ENCODE data around the gene MIA. TPM values are rescaled to one million over a fixed set of nuclear protein-coding genes. Genes with fewer than 3 reads are reported as not detected.
"Not testable (repeated sequence)": the region's sequence is repeated elsewhere in the genome, so short reads cannot be mapped to it uniquely, and the experiment has no call there.

The MIA gene
- total RNA-seq, 1 experiment from 2014 or later, result not detected

DNA sequence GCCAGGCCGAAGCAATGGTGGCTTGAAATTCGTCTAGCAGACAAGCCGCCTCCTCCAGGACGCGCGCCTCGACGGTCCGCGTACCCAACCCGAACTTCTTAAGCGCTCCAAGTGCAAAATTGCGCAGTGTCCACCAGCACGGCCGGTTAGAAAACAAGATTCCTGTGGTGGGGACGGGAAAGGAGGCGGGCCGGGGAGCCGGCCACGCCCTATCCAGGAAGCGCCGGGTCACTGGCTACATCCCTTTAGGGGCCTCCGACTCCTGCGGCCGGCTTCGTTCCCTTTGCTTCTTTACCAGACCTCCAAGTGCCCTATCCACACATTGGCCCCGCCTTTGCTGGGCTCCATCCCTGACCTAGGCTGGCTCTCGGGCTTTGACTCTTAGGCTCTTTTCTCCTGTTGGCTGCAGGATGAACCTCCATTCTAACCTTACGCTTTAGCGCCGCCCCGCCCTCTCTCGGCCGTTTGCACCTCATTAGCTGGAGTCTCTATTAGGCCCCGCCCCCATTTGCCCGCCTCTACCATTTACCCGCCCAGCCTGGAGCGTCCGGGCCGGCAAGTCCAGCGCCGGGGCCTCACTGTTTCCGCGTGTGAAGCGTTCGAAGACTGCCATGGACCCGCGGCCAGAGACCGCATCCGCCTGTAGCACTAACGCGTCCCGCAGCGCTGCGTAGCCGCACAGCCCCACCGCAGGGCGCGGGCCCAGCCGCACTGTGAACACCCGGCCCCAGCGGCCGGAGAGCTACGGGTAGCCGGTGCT, 35.5 kb downstream of the MIA start:
- Histone ChIP-seq H3K36me3 (replicated peaks; ENCODE audit: control insufficient read depth, insufficient read depth, low read length) (peaks cover 14% of the 10 kb centered on the region), H3K4me3 (ENCODE audit: insufficient read depth, low read depth, low read length) (peak overlapping the region; percentile 52)
- not testable (repeated sequence) for H3K27me3 ChIP-seq (ENCODE audit: control insufficient read depth, insufficient read depth, low read length)
- DNase-seq, result peak; percentile 79

DNA sequence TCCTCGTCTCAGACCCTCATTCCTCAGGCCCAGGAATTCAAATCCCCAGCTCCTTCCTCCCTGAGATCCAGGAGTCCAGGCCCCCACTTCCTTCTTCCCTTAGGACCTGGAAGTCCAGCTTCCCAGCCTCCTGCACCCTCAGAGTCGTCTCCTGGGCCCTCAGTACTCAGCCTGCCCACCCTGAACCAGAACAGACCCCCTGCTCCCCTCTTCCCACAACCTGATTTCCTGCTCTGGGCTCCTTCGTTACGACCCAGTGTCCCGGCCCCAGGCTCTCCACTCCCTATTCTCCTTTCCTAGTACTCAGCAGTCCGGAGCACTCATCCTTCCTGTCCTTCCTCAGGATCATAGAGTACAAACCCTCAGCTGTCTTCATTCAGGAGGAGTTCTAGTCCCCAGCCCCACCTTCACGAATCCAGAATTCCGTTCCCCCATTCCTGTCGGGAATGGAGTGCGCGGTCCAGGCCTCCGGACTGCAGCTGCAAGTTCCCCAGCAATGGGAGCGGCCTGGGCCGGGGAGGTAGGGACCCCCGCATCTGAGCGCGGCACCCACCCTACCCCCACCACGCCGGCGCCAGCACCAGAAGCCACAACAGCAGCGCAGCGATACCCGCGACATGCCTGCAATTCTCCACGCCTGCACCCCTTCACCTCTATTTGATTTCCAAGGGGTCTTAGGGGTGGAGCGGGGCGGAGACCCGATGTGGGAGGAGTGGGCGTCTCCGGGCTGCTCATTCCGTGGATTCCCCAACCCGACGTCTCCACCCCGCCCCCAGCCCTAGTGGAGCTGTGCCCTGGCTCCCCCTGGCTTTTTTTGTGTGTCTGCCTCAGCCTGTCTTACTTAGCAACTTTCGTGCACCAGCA, 36.4 kb downstream of the MIA start:
- Histone ChIP-seq H3K4me3 (ENCODE audit: insufficient read depth, low read depth, low read length) (peak overlapping the region; percentile 52), H3K36me3 (replicated peaks; ENCODE audit: control insufficient read depth, insufficient read depth, low read length) (peaks cover 14% of the 10 kb centered on the region), H3K27me3 (ENCODE audit: control insufficient read depth, insufficient read depth, low read length) (peaks cover 8% of the 10 kb centered on the region; the same call in 1 of the 2 replicates)
- DNase-seq, result peak; percentile 75

DNA sequence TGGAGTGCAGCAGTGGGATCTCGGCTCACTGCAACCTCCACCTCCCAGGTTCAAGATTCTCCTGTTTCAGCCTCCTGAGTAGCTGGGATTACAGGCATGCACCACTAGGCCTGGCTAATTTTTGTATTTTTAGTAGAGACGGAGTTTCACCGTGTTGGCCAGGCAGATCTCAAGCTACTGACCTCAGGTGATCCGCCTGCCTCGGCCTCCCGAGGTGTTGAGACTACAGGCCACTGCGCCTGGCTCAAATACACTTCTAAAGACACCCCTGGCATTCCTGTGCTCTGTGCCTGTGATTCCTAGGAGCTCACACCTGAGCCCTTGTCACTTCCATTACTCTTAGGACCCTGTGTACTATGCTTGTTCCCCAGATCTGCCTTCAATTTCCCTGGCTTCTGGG, 37.2 kb downstream of the MIA start:
- not testable (repeated sequence) for H3K4me3 ChIP-seq (ENCODE audit: insufficient read depth, low read depth, low read length); DNase-seq; H3K27me3 ChIP-seq (ENCODE audit: control insufficient read depth, insufficient read depth, low read length); H3K36me3 ChIP-seq (replicated peaks; ENCODE audit: control insufficient read depth, insufficient read depth, low read length)

DNA sequence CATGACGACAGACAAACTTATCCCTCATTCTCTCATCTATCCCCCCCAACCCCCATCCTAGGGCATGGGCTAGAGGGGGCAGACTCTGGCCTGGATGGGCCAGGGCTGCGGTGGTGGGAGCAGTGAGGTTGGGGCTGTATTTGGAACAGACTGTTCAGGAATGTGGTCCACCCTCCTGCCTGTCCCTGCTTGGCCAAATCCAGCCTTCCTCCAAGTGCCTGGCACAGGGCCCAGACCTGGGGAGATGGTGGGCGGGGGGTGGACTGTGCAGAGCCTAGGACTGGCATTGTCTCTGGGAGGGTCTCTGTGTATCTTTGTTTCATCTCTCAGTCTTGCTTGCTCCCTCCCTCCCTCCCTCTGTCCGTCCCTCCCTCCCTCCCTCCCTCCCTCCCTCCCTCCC, 37.9 kb downstream of the MIA start:
- Histone ChIP-seq H3K4me3 (ENCODE audit: insufficient read depth, low read depth, low read length) (no peak overlapping the region), H3K36me3 (replicated peaks; ENCODE audit: control insufficient read depth, insufficient read depth, low read length) (peaks cover 5% of the 10 kb centered on the region), H3K27me3 (ENCODE audit: control insufficient read depth, insufficient read depth, low read length) (peaks cover 8% of the 10 kb centered on the region)
- DNase-seq, result no peak

DNA sequence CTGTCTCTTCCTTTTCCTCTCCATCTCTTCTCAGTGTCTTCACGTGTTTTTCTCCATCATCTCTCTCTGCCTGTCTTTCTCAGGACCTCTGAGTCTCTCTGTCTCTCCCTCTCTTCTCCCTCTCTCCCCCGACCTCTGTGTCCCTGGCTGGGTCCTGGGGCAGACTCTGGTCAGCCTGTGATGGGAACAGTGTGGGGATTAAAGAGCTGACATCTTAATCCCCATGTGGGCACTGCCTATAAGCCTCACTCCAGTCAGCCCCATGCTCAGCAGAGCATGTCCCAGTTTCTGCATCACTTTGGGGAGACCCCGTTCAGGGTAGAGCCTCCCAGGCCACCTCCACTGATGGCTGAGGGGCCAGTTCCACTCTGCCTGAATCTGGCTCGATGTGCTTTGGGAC, 39.9 kb downstream of the MIA start:
- Histone ChIP-seq H3K27me3 (ENCODE audit: control insufficient read depth, insufficient read depth, low read length) (peaks cover 10% of the 10 kb centered on the region), H3K4me3 (ENCODE audit: insufficient read depth, low read depth, low read length) (no peak overlapping the region), H3K36me3 (replicated peaks; ENCODE audit: control insufficient read depth, insufficient read depth, low read length) (no peaks in the 10 kb centered on the region)
- DNase-seq, result peak; percentile 6

DNA sequence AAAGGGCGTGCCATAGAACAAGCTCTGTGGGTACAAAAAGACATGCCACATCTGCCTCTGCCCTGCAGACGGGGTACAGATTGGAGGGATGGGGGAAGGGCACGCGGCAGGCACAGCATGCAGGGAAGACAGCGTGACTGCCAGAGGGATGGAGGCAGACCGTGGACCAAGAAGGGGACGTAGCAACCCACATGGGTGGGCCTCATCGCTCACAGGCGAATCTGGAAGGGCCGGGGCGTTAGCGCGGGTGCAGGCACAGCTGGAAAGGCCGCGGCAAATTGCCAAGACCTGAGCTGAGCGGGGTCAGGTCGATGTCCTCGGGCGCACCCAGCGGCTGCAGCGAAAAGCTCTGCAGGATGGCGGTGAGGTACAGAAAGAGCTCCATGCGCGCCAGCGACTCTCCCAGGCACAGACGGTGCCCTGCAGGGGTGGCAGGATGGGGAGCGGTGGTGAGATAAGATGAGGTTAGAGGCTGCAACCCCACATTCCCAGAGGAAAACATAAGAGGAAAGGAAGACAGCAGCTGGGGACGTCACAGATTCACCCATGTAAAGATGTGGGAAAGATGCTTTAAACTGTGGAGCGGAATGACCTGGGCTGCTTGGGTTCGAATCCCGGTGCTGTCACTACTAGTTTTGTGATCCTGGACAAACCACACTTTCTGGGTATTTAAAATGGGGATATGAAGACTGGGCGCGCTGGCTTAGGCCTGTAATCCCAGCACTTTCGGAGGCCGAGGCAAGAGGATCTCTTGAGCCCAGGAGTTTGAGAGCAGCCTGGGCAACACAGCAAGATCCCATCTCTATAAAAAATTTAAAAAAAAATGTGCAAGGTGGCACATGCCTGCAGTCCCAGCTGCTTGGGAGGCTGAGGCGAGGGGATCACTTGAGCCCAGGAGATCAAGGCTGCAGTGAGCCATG, 43.4 kb downstream of the MIA start:
- H3K4me3 ChIP-seq (ENCODE audit: insufficient read depth, low read depth, low read length), result peak overlapping the region; percentile 15; the same call in 1 of the 2 replicates
- not testable (repeated sequence) for H3K36me3 ChIP-seq (replicated peaks; ENCODE audit: control insufficient read depth, insufficient read depth, low read length); H3K27me3 ChIP-seq (ENCODE audit: control insufficient read depth, insufficient read depth, low read length)
- peak; percentile 60 for DNase-seq

DNA sequence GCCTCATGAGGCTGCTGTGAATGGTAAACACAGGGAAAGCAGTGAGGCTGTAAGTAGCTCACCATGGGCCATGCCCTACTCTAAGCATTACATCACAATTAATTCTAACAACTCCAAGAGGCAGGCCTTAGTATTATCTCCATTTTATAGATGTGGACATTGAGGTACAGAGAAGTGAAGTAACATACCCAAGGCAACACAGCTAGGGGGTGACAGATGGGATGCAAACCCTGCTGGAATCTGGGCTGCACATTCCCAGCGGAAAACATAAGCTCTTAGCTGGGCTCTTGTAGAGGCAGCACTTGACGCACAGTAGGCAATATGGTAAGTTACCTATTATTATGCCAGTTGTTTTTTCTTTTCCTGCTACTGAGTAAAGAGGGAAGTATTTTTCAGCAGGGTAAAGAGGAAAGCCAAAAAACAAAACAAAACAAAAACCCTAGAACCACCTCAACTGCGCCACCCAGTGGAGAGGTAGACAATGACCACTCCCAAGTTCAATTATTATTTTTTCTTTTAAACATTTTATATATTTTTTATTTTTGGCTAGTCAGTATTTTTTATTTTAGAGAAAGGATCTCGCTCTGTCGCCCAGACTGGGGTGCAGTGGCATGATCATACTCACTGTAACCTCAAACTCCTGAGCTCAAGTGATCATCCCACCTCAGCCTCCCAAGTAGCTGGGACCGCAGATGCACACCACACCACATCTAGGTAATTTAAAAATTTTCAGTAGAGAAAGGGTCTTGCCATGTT, 44.3 kb downstream of the MIA start:
- peak; percentile 40 for DNase-seq
- H3K4me3 ChIP-seq (ENCODE audit: insufficient read depth, low read depth, low read length), result not testable (repeated sequence)

DNA sequence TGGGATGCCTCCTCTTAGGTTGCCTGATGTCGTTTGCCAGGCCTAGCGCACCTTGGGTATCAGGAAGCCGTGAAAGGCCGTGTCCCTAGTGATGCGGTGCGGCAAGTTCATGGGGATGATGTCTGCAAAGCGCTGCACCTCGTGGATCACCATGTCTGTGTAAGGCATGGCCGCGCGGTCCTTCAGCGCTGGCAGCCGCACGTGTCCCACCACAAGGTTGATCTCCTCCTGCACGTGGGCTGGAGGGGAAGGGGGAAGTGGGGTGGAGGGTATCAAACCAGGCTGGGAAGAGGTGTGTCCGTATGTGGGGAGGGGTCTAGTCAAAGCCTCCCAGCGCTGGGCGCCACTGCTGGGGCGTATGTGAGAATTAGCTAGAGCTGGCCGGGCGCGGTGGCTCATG, 46.8 kb downstream of the MIA start:
- H3K36me3 ChIP-seq (replicated peaks; ENCODE audit: control insufficient read depth, insufficient read depth, low read length), result no peaks in the 10 kb centered on the region
- no peak overlapping the region for H3K4me3 ChIP-seq (ENCODE audit: insufficient read depth, low read depth, low read length)
- no peak for DNase-seq
- H3K27me3 ChIP-seq (ENCODE audit: control insufficient read depth, insufficient read depth, low read length), result peaks cover 2% of the 10 kb centered on the region

More for the DNA sequence above, 44.3 kb downstream of the MIA start:
- not testable (repeated sequence) for H3K36me3 ChIP-seq (replicated peaks; ENCODE audit: control insufficient read depth, insufficient read depth, low read length); H3K27me3 ChIP-seq (ENCODE audit: control insufficient read depth, insufficient read depth, low read length)

DNA sequence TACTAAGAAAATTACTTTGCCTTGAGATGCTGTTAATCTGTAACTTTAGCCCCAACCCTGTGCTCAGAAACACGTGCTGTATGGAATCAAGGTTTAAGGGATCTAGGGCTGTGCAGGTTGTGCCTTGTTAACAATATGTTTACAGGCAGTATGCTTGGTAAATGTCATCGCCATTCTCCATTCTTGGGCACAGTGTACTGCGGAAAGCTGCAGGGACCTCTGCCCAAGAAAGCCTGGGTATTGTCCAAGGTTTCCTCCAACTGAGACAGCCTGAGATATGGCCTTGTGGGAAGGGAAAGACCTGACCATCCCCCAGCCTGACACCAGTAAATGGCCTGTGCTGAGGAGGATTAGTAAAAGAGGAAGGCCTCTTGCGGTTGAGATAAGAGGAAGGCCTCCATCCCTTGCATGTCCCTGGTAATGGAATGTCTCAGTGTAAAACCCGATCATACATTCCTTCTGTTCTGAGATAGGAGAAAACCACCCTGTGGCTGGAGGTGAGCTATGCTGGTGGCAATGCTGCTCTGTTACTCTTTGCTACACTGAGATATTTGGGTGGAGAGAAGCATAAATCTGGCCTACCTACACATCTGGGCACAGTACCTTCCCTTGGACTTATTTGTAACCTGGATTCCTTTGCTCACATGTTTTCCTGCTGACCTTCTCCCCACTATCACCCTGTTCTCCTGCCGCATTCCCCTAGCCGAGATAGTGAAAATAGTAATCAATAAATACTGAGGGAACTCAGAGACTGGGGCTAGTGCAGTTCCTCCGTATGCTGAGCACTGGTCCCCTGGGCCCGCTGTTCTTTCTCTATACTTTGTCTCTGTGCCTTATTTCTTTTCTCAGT, 47.6 kb downstream of the MIA start:
- not testable (repeated sequence) for H3K36me3 ChIP-seq (replicated peaks; ENCODE audit: control insufficient read depth, insufficient read depth, low read length); DNase-seq; H3K4me3 ChIP-seq (ENCODE audit: insufficient read depth, low read depth, low read length); H3K27me3 ChIP-seq (ENCODE audit: control insufficient read depth, insufficient read depth, low read length)

DNA sequence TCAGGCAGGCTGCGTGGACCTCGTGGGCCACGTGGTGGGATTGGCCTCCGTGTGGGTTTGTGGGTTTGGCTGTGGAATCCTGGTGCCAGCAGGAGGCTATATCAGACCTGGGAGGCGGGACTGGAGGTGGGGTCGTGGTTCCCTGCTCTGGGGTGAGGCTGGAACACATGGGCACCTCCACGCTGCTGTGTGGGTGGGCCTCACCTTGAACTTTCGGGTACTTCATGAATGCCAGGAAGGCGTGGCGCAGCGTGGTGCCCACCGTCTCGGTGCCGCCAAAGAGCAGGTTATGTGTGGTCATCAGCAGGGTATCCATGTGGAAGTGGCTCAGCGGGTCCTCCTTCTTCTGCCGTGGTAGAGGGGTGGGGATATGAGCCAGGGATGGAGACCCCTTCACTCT, 49.6 kb downstream of the MIA start:
- H3K27me3 ChIP-seq (ENCODE audit: control insufficient read depth, insufficient read depth, low read length); H3K4me3 ChIP-seq (ENCODE audit: insufficient read depth, low read depth, low read length); H3K36me3 ChIP-seq (replicated peaks; ENCODE audit: control insufficient read depth, insufficient read depth, low read length): not testable (repeated sequence)
- DNase-seq, result peak; percentile 13

DNA sequence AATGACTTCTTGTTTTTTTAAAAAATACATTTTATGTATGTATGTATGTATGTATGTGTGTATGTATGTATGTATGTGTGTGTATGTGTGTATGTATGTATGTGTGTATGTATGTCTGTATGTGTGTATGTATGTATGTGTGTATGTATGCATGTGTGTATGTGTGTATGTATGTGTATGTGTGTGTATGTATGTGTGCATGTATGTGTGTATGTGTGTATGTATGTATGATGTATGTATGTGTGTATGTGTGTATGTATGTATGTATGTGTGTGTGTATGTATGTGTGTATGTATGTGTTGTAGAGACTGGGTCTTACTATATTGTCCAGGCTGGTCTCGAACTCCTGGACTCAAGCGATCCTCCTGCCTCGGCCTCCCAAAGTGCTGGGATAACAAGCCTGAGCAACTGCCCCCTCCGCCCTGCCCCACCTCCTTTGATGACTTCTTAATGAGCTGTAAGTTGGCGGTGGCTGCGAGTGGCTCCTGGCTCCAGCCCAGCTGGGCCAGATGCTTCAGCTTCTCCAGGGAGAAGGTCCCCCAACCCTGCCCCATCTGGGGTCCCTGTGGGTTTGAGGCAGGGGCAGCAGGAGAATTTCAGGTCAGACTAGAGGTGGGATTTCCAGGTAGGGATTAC, 50.3 kb downstream of the MIA start:
- H3K27me3 ChIP-seq (ENCODE audit: control insufficient read depth, insufficient read depth, low read length); H3K4me3 ChIP-seq (ENCODE audit: insufficient read depth, low read depth, low read length); DNase-seq; H3K36me3 ChIP-seq (replicated peaks; ENCODE audit: control insufficient read depth, insufficient read depth, low read length): not testable (repeated sequence)

DNA sequence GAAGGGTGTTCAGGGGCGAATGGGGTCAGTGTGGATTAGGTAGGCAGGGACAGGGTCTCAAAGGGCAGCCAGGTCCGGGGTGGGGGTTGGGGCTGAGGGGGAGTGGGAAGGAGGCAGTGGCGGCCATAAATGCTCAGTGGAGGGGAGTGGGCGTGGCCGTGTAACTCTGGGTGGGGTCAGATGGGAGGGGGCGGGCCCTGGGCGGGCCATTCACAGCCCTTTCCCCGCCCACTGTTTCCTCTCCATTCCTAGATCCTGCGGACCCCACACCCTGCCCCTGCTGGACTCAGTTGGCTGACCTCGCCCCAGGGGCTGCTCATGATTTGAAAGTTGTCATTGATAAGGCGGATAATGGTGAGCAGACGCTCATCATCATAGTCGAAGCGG, 51.0 kb downstream of the MIA start:
- H3K4me3 ChIP-seq (ENCODE audit: insufficient read depth, low read depth, low read length); DNase-seq; H3K27me3 ChIP-seq (ENCODE audit: control insufficient read depth, insufficient read depth, low read length); H3K36me3 ChIP-seq (replicated peaks; ENCODE audit: control insufficient read depth, insufficient read depth, low read length): not testable (repeated sequence)
